Endothelial cell of umbilical vein (primary cell): ENCODE data around the gene ZFR2. TPM values are rescaled to one million over a fixed set of nuclear protein-coding genes. Genes with fewer than 3 reads are reported as not detected.

Experiments used
- BruUV-seq: library from RNA; stranded (reverse); fragments of 400-500 nt; replicated peaks from 2 replicates; lab custom pipeline; 2021; lab: Mats Ljungman, UMichigan
- CTCF ChIA-PET: fragments of 300-600, 350-600 bp; sonication (Branson Sonifier 250); formaldehyde crosslinking; loops from one replicate; lab custom pipeline; 2021; ENCODE audit warnings: antibody characterized with exemption, inconsistent platforms; lab: Charles Lee
- POLR2A ChIA-PET: fragments of 300-600, 350-600 bp; sonication (Branson Sonifier 250); formaldehyde crosslinking; loops from one replicate; lab custom pipeline; 2021; ENCODE audit warnings: antibody characterized with exemption, inconsistent platforms; lab: Charles Lee
- DNase-seq: peaks from one replicate; pipeline ENCODE4 v3.0.0-alpha.2; 2011; ENCODE audit warnings: low read depth, low spot score
- FAIRE-seq: peaks from 2 replicates; lab custom pipeline; 2011; peaks lifted over from hg19 to GRCh38; lab: Jason Lieb, UNC
- H2AFZ ChIP-seq: 2 replicates; pipeline ENCODE4 v1.6.0; 2012; ENCODE audit warnings: low read depth, low read length, control low read depth, inconsistent platforms
- H3K27ac ChIP-seq: 2 replicates; pipeline ENCODE4 v1.5.1; 2011; ENCODE audit warnings: low read depth, mild to moderate bottlenecking, control low read depth, low read length, moderate library complexity; ENCODE audit not compliant: insufficient read depth
- H3K27me3 ChIP-seq, 2 experiments: 2 replicates each; pipeline versions ENCODE4 v1.6.0 to v1.6.1; 2011; ENCODE audit warnings: low read length in 2 of 2, mixed read lengths in 1 of 2; ENCODE audit not compliant: control insufficient read depth in 2 of 2, insufficient read depth in 2 of 2
- H3K36me3 ChIP-seq, 2 experiments: 2 replicates in 1 of 2; 3 replicates in 1 of 2; pipeline ENCODE4 v1.5.1; 2011; ENCODE audit warnings: low read length in 2 of 2, mild to moderate bottlenecking in 1 of 2, moderate library complexity in 1 of 2; ENCODE audit not compliant: control insufficient read depth in 2 of 2, insufficient read depth in 2 of 2; ENCODE audit errors: extremely low read depth in 1 of 2
- H3K4me1 ChIP-seq: 3 replicates; pipeline ENCODE4 v1.5.1; 2011; ENCODE audit warnings: mild to moderate bottlenecking, low read length; ENCODE audit not compliant: control insufficient read depth, insufficient read depth; ENCODE audit errors: extremely low read depth
- H3K4me2 ChIP-seq: 2 replicates; pipeline ENCODE4 v1.6.1; 2011; ENCODE audit warnings: low read length, control low read depth, mixed read lengths; ENCODE audit not compliant: insufficient read depth
- H3K4me3 ChIP-seq, 3 experiments: fragments of 200-600 bp in 1 of 3; sonication (generic), shearing (Covaris generic) in 1 of 3; replicated peaks in 1 of 3; 2 replicates each; pipeline ENCODE4 v1.5.1; 2011 to 2016; ENCODE audit warnings: control low read depth in 3 of 3, low read length in 3 of 3, mild to moderate bottlenecking in 2 of 3, inconsistent platforms in 1 of 3, low read depth in 1 of 3, moderate library complexity in 1 of 3; ENCODE audit not compliant: insufficient read depth in 1 of 3
- H3K79me2 ChIP-seq: 2 replicates; pipeline ENCODE4 v1.6.0; 2012; ENCODE audit warnings: low read length, inconsistent platforms; ENCODE audit not compliant: control insufficient read depth, insufficient read depth
- H3K9ac ChIP-seq: replicated peaks from 2 replicates; pipeline ENCODE3; 2011; ENCODE audit warnings: low read length, control low read depth; ENCODE audit not compliant: insufficient read depth; ENCODE audit errors: extremely low read depth
- H3K9me1 ChIP-seq: replicated peaks from 3 replicates; pipeline ENCODE4 v1.6.0; 2011; ENCODE audit warnings: mild to moderate bottlenecking, low read length; ENCODE audit not compliant: control insufficient read depth, insufficient read depth; ENCODE audit errors: extremely low read depth
- H3K9me3 ChIP-seq: replicated peaks from 2 replicates; pipeline ENCODE4 v1.5.1; 2012; ENCODE audit warnings: low read length, inconsistent platforms; ENCODE audit not compliant: control insufficient read depth, insufficient read depth
- H4K20me1 ChIP-seq: replicated peaks from 2 replicates; pipeline ENCODE3; 2011; ENCODE audit warnings: mild to moderate bottlenecking, low read length; ENCODE audit not compliant: control insufficient read depth, insufficient read depth; ENCODE audit errors: extremely low read depth
- EZH2 ChIP-seq: IDR thresholded peaks from 2 replicates; pipeline ENCODE4 v1.6.1; 2012; ENCODE audit warnings: borderline replicate concordance, low read depth, mild to moderate bottlenecking, moderate library complexity, low read length, inconsistent platforms; ENCODE audit not compliant: severe bottlenecking
- FOS ChIP-seq: IDR thresholded peaks from 2 replicates; pipeline ENCODE4 v1.6.1; 2011; ENCODE audit warnings: mild to moderate bottlenecking, low read length, moderate library complexity, borderline replicate concordance; ENCODE audit not compliant: insufficient read depth
- GATA2 ChIP-seq: IDR thresholded peaks from 2 replicates; pipeline ENCODE4 v1.7.0; 2011; ENCODE audit warnings: low read depth, mild to moderate bottlenecking, moderate library complexity, mixed read lengths, low read length; ENCODE audit not compliant: insufficient read length, insufficient read depth
- JUN ChIP-seq: IDR thresholded peaks from 2 replicates; pipeline ENCODE4 v1.6.1; 2011; ENCODE audit warnings: borderline replicate concordance, low read depth; ENCODE audit not compliant: insufficient read length, insufficient read depth
- MYC ChIP-seq: IDR thresholded peaks from one replicate; pipeline ENCODE4 v1.6.1; 2011; ENCODE audit warnings: mild to moderate bottlenecking, low read depth, low read length
- POLR2A ChIP-seq: IDR thresholded peaks from 2 replicates; pipeline ENCODE4 v1.6.1; 2012; ENCODE audit warnings: low read depth, mild to moderate bottlenecking, control low read depth, low read length
- POLR2AphosphoS5 ChIP-seq: IDR thresholded peaks from 2 replicates; pipeline ENCODE4 v1.6.1; 2012; ENCODE audit warnings: low read depth, mild to moderate bottlenecking, control low read depth, low read length, moderate library complexity; ENCODE audit not compliant: insufficient read depth
- dilution Hi-C: fragments of 300-500 bp; cut with MboI; formaldehyde crosslinking; loops from one replicate; pipeline ENCODE4 v1.15.0; 2019; ENCODE audit warnings: low sequenced_read_pairs; ENCODE audit not compliant: extremely low pct_ligation_motif_present
- intact Hi-C: fragments of 100-400 bp; cut with micrococcal nuclease; formaldehyde crosslinking; loops from one replicate; pipeline ENCODE4 v1.10.0; 2022
- polyA plus RNA-seq, 4 experiments: library from polyadenylated mRNA; depleted of rRNA in 3 of 4; stranded (reverse) in 3 of 4; unstranded in 1 of 4; fragments of >200 nt; gene quantifications; 2 replicates each; pipeline versions ENCODE4 v1.2.1 to v1.2.3, GENCODE V29; 2011 to 2012; ENCODE audit warnings: missing spikeins in 1 of 4
- total RNA-seq: library from RNA; stranded (reverse); gene quantifications from 2 replicates; pipeline ENCODE4 v1.2.3, GENCODE V29; 2021
- TF ChIP-seq, protein P1 (sequence below), 2 donors: IDR thresholded peaks; 1 replicate in 1 of 2; 2 replicates in 1 of 2; pipeline ENCODE4 v1.5.1; 2011; ENCODE audit warnings: low read length in 2 of 2, mild to moderate bottlenecking in 2 of 2, moderate library complexity in 2 of 2, control low read depth in 1 of 2, inconsistent platforms in 1 of 2, low read depth in 1 of 2; ENCODE audit not compliant: insufficient read depth in 1 of 2; ENCODE audit errors: extremely low read depth in 1 of 2
- TF ChIP-seq, protein P2 (sequence below): IDR thresholded peaks from 2 replicates; pipeline ENCODE4 v1.6.1; 2011; ENCODE audit not compliant: insufficient read depth, insufficient read length

Gene ZFR2
- total and polyA plus RNA-seq, 2 donors (not counting 3 experiments of a cell fraction or from before 2014, with no cell fraction given): not detected

DNA sequence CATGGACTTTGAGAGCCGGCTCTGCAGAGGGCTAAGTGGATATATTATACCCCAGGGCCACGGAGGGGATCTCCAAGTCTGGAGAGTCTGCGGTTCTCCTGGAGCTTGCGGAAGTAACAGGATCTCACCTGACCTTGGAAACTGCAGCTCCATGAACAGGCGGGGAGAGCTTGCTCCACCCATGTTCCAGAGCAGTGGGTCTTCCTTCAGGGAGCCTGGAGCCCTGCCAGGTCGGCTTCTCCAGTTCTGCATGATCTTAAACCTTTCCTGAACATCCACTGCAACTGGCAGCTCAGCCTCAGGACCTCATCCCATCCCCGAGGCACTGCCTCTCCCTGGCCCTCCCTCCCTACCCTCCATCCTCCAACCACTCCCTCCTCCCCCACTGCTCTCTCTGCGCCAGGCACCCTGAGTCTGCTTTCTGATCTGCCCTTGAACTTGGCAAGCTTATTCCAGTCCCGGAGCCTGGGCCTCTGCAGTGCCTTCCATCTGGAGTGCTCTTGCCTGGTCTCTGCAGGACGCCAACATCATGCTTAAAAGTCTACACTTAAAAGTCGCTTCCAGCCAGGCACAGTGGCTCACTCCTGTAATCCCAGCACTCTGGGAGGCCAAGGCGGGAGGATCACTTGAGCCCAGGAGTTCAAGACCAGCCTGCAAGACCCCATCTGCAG is 24.8 kb upstream of the ZFR2 start:
- no peaks in the 10 kb centered on the region for H3K36me3 ChIP-seq

DNA sequence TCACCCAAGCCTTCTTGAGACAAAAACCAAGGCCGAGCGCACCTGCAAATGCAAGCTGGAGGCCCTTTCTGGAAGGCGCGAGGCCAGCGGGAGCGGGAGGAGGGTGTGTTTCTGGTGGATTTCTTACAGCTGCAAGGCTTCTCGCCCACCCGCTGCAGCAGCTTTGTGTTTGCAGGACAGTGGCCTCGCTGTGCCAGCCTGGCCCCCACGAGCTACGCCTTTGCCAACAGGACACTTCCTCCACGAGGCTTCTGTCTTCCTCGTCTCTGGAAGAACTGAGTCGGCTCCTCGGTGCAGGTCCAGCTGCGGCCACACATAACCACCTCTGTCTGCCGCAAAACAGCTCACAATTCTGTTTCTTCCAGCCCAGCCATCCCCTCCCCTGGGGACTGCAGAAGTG is 21.8 kb upstream of the ZFR2 start:
- no peaks in the 10 kb centered on the region for H3K4me1 ChIP-seq
- H3K9me3 ChIP-seq: no peaks in the 10 kb centered on the region
- no peak overlapping the region for H2AFZ ChIP-seq
- no peaks in the 10 kb centered on the region for H3K36me3 ChIP-seq
- no peaks in the 10 kb centered on the region for H4K20me1 ChIP-seq
- dilution Hi-C loops: no loop called here
- no peak for FAIRE-seq
- H3K9ac ChIP-seq: no peak overlapping the region
- no peak overlapping the region for H3K27ac ChIP-seq
- DNase-seq: no peak
- no peaks in the 10 kb centered on the region for H3K27me3 ChIP-seq
- ChIA-PET CTCF (interaction anchor here (1.2 to 1.3 kb wide), 3 partner anchors 69 to 250 kb away, joined by 3 to 5 read pairs (median 3); no protein-coding TSS in a partner anchor), POLR2A (no interaction called here)
- no peaks in the 10 kb centered on the region for H3K9me1 ChIP-seq
- H3K79me2 ChIP-seq: no peaks in the 10 kb centered on the region
- no peak overlapping the region for H3K4me3 ChIP-seq
- intact Hi-C loops: no loop called here
- no peak overlapping the region for H3K4me2 ChIP-seq
- BruUV-seq: no TSS peak
- TF ChIP-seq JUN (no peak), FOS (no peak), POLR2AphosphoS5 (no peak), POLR2A (no peak), MYC (no peak), GATA2 (no peak), EZH2 (no peak)
- TF ChIP-seq, protein P1, sequence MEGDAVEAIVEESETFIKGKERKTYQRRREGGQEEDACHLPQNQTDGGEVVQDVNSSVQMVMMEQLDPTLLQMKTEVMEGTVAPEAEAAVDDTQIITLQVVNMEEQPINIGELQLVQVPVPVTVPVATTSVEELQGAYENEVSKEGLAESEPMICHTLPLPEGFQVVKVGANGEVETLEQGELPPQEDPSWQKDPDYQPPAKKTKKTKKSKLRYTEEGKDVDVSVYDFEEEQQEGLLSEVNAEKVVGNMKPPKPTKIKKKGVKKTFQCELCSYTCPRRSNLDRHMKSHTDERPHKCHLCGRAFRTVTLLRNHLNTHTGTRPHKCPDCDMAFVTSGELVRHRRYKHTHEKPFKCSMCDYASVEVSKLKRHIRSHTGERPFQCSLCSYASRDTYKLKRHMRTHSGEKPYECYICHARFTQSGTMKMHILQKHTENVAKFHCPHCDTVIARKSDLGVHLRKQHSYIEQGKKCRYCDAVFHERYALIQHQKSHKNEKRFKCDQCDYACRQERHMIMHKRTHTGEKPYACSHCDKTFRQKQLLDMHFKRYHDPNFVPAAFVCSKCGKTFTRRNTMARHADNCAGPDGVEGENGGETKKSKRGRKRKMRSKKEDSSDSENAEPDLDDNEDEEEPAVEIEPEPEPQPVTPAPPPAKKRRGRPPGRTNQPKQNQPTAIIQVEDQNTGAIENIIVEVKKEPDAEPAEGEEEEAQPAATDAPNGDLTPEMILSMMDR (IDR thresholded peaks at IDR 0.05; ENCODE audit: extremely low read depth in 1 of 2, insufficient read depth in 1 of 2, low read depth in 1 of 2, low read length in 2 of 2): no peak
- TF ChIP-seq, protein P2, sequence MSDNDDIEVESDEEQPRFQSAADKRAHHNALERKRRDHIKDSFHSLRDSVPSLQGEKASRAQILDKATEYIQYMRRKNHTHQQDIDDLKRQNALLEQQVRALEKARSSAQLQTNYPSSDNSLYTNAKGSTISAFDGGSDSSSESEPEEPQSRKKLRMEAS: no peak

More for the DNA sequence above, 24.8 kb upstream of the ZFR2 start:
- dilution Hi-C loops (no loop called here), intact Hi-C loops (no loop called here)
- Histone ChIP-seq H3K27ac (no peak overlapping the region), H3K9me1 (no peaks in the 10 kb centered on the region), H3K9me3 (no peaks in the 10 kb centered on the region), H3K27me3 (no peaks in the 10 kb centered on the region), H4K20me1 (no peaks in the 10 kb centered on the region), H2AFZ (no peak overlapping the region), H3K79me2 (no peaks in the 10 kb centered on the region), H3K4me2 (no peak overlapping the region), H3K9ac (no peak overlapping the region), H3K4me3 (no peak overlapping the region), H3K4me1 (no peaks in the 10 kb centered on the region)
- DNase-seq (no peak), FAIRE-seq (no peak)
- no TSS peak for BruUV-seq
- TF ChIP-seq POLR2AphosphoS5: no peak
- TF ChIP-seq, protein P2: no peak
- TF ChIP-seq MYC: no peak
- no peak for TF ChIP-seq JUN
- no peak for TF ChIP-seq EZH2
- TF ChIP-seq POLR2A: no peak
- ChIA-PET POLR2A (no interaction called here), CTCF (no interaction called here)
